C4-2B (cell line): ENCODE data around the gene CORIN.

ENCODE experiments used
- ZFX ChIP-seq: fragments of 450-650 bp; IDR thresholded peaks from 2 replicates; pipeline ENCODE4 v1.6.1; 2017
- TF ChIP-seq, protein P1 (sequence below): fragments of 450-650 bp; conservative IDR thresholded peaks from 2 replicates; pipeline ENCODE4 v1.5.1; 2017; ENCODE audit warnings: mild to moderate bottlenecking

DNA sequence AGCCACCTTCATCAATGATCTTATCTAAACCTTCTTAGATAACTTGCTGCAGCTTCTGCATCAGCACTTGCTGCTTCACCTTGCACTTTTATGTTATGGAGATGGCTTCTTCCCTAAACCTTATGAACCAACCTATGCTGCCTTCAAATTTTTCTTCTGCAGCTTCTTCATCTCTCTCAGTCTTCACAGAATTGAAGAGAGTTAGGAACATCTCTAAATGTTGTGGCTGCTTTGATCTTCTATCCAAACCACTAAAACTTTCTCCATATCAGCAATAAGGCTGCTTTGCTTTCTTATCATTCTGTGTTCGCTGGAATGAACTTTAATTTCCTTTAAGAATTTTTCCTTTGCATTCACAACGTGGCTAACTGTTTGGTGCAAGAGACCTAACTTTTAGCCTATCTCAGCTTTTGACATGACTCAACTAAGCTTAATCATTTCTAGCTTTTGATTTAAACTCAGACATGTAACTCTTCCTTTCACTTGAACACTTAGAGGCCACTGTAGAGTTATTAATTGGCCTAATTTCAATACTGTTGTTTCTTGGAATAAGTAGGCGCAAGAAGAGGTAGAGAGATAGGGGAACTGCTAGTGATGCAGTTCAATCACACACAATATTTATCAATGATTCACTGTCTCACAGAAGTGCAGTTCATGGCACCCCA, 36.1 kb upstream of the CORIN start:
- TF ChIP-seq ZFX = no peak
- TF ChIP-seq, protein P1, sequence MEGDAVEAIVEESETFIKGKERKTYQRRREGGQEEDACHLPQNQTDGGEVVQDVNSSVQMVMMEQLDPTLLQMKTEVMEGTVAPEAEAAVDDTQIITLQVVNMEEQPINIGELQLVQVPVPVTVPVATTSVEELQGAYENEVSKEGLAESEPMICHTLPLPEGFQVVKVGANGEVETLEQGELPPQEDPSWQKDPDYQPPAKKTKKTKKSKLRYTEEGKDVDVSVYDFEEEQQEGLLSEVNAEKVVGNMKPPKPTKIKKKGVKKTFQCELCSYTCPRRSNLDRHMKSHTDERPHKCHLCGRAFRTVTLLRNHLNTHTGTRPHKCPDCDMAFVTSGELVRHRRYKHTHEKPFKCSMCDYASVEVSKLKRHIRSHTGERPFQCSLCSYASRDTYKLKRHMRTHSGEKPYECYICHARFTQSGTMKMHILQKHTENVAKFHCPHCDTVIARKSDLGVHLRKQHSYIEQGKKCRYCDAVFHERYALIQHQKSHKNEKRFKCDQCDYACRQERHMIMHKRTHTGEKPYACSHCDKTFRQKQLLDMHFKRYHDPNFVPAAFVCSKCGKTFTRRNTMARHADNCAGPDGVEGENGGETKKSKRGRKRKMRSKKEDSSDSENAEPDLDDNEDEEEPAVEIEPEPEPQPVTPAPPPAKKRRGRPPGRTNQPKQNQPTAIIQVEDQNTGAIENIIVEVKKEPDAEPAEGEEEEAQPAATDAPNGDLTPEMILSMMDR = no peak
